Loucy (cell line): ENCODE results near the gene MUSK.

Experiments
- CTCF ChIP-seq: fragments of 200-600 bp; sonication (generic); conservative IDR thresholded peaks from 2 replicates; pipeline ENCODE4 v1.5.1; 2014; ENCODE audit warnings: mild to moderate bottlenecking, antibody characterized with exemption, low read length
- EZH2phosphoT487 ChIP-seq: fragments of 200-600 bp; IDR thresholded peaks from 2 replicates; pipeline ENCODE4 v1.6.1; 2018; ENCODE audit warnings: antibody characterized with exemption, mild to moderate bottlenecking, moderate library complexity, borderline replicate concordance

GRCh38 chr9:110785166-110785565 is 116.6 kb downstream of the MUSK start:
- TF ChIP-seq CTCF = no peak
- no peak for TF ChIP-seq EZH2phosphoT487
